PC-9 (cell line): ENCODE results near the gene GYS2. TPM values are rescaled to one million over a fixed set of nuclear protein-coding genes. Genes with fewer than 3 reads are reported as not detected.

Experiments used
- BruUV-seq: library from RNA; stranded (reverse); fragments of 400-500 nt; replicated peaks from 2 replicates; lab custom pipeline; 2021; lab: Mats Ljungman, UMichigan
- CTCF ChIA-PET: fragments of 300-600 bp; sonication (Branson Sonifier 250); formaldehyde crosslinking; loops from one replicate; lab custom pipeline; 2022; ENCODE audit warnings: antibody characterized with exemption; lab: Charles Lee
- POLR2A ChIA-PET: fragments of 300-600 bp; sonication (Branson Sonifier 250); formaldehyde crosslinking; loops from one replicate; lab custom pipeline; 2022; ENCODE audit warnings: antibody characterized with exemption; ENCODE audit not compliant: unreplicated experiment; lab: Charles Lee
- DNase-seq, 2 experiments: peaks; one replicate each; pipeline versions ENCODE4 v3.0.0 to v3.0.0-alpha.2; 2015 to 2022; ENCODE audit warnings: mixed read lengths in 1 of 2
- H2AFZ ChIP-seq: fragments of 200-600 bp; sonication (generic); 2 replicates; pipeline ENCODE4 v1.8.1; 2017; ENCODE audit warnings: antibody characterized with exemption
- H3F3A ChIP-seq: fragments of 200-600 bp; sonication (generic); 2 replicates; pipeline ENCODE4 v1.8.1; 2017; ENCODE audit warnings: antibody characterized with exemption, mild to moderate bottlenecking, low read depth; ENCODE audit not compliant: insufficient read depth
- H3K27ac ChIP-seq: fragments of 200-600 bp; sonication (generic); 2 replicates; pipeline ENCODE4 v1.6.1; 2016; ENCODE audit warnings: mixed run types
- H3K27me3 ChIP-seq: fragments of 200-600 bp; sonication (generic); 2 replicates; pipeline ENCODE4 v1.6.1; 2016; ENCODE audit warnings: low read depth, mixed run types; ENCODE audit not compliant: insufficient read depth
- H3K36me3 ChIP-seq: fragments of 200-600 bp; sonication (generic); 2 replicates; pipeline ENCODE4 v1.6.1; 2016; ENCODE audit warnings: low read depth, mixed run types
- H3K4me1 ChIP-seq: fragments of 200-600 bp; sonication (generic); replicated peaks from 2 replicates; pipeline ENCODE4 v1.6.1; 2016; ENCODE audit warnings: mixed run types; ENCODE audit not compliant: insufficient read depth
- H3K4me2 ChIP-seq: fragments of 200-600 bp; sonication (generic); 2 replicates; pipeline ENCODE4 v1.6.1; 2017; ENCODE audit warnings: mixed run types
- H3K4me3 ChIP-seq: fragments of 200-600 bp; sonication (generic); 2 replicates; pipeline ENCODE4 v1.6.1; 2016; ENCODE audit warnings: mixed run types
- H3K79me2 ChIP-seq: fragments of 200-600 bp; sonication (generic); 2 replicates; pipeline ENCODE4 v1.6.1; 2017; ENCODE audit warnings: low read depth, mixed run types
- H3K9me2 ChIP-seq: fragments of 200-600 bp; sonication (generic); 2 replicates; pipeline ENCODE4 v1.8.1; 2017; ENCODE audit warnings: mild to moderate bottlenecking; ENCODE audit not compliant: insufficient read depth
- H3K9me3 ChIP-seq: fragments of 200-600 bp; sonication (generic); 2 replicates; pipeline ENCODE4 v1.8.1; 2016; ENCODE audit warnings: low read depth; ENCODE audit not compliant: insufficient read depth
- H4K20me1 ChIP-seq: fragments of 200-600 bp; sonication (generic); 2 replicates; pipeline ENCODE4 v1.8.1; 2017; ENCODE audit not compliant: insufficient read depth
- CTCF ChIP-seq: fragments of 200-600 bp; sonication (generic); conservative IDR thresholded peaks from 2 replicates; pipeline ENCODE4 v1.6.1; 2017; ENCODE audit warnings: mixed run types, antibody characterized with exemption, mild to moderate bottlenecking, moderate library complexity
- EZH2 ChIP-seq: fragments of 200-600 bp; sonication (generic); IDR thresholded peaks from 2 replicates; pipeline ENCODE4 v1.8.0; 2017; ENCODE audit warnings: antibody characterized with exemption, low read depth
- intact Hi-C: fragments of 100-400 bp; cut with micrococcal nuclease; formaldehyde crosslinking; loops from one replicate; pipeline ENCODE4 v1.10.0; 2022; ENCODE audit not compliant: unreplicated experiment
- total RNA-seq: library from RNA; stranded (reverse); gene quantifications from 2 replicates; pipeline ENCODE4 v1.2.3, GENCODE V29; 2021

GYS2 gene
- total RNA-seq, 1 experiment from 2014 or later, result not detected

- intact Hi-C loops, result no loop called here
- no peaks in the 10 kb centered on the region for H4K20me1 ChIP-seq
- H3K27ac ChIP-seq, result no peak overlapping the region
- H3K4me1 ChIP-seq, result peaks cover 13% of the 10 kb centered on the region
- no peaks in the 10 kb centered on the region for H3K79me2 ChIP-seq
- ChIA-PET POLR2A (interaction anchor here (0.6 kb wide), 1 partner anchor 36 kb away, joined by 3 read pairs; no protein-coding TSS in a partner anchor), CTCF (no interaction called here)
- DNase-seq, result no peak
- H3F3A ChIP-seq, result no peaks in the 10 kb centered on the region
- TF ChIP-seq CTCF (no peak), EZH2 (no peak)
- H3K27me3 ChIP-seq, result peaks cover 10% of the 10 kb centered on the region; the same call in 1 of the 2 replicates
- no peak overlapping the region for H2AFZ ChIP-seq
- H3K9me3 ChIP-seq, result no peaks in the 10 kb centered on the region
- H3K4me3 ChIP-seq, result peak overlapping the region; percentile 50; the same call in 1 of the 2 replicates
- H3K4me2 ChIP-seq, result peak overlapping the region; percentile 77; the same call in 1 of the 2 replicates
- H3K36me3 ChIP-seq, result no peaks in the 10 kb centered on the region
- 0 out of 2 replicates have a peak, but pooled peaks cover 4% of the 10 kb centered on the region for H3K9me2 ChIP-seq
- no TSS peak for BruUV-seq
These were observed 77.8 kb downstream of the GYS2 start for GRCh38 chr12:21526721-21527345.

GRCh38 chr12:21526053-21526452, 78.6 kb downstream of the GYS2 start, which contains the start of gene SPX:
TSS of gene SPX (plus strand) at chr12:21526296. CDS start at chr12:21526473, 177 bp downstream.
- peak in 1 of 2 experiments; percentile 61 for DNase-seq
- no peak within 1 kb of the TSS for H3K4me2 ChIP-seq
- ChIA-PET CTCF (no interaction called here), POLR2A (interaction anchor here (0.6 kb wide), 1 partner anchor 35 kb away, joined by 3 read pairs; no protein-coding TSS in a partner anchor)
- H4K20me1 ChIP-seq, result no peaks in the 10 kb centered on the region
- H3K79me2 ChIP-seq, result no peaks in the 10 kb centered on the region
- intact Hi-C loops, result no loop called here
- H3K27ac ChIP-seq, result no peak within 1 kb of the TSS
- 0 out of 2 replicates have a peak within 1 kb of the TSS, but pooled peaks have one; percentile 50 for H3K4me3 ChIP-seq
- H3F3A ChIP-seq, result no peaks in the 10 kb centered on the region
- peak within 1 kb of the TSS; percentile 36 for H2AFZ ChIP-seq
- H3K4me1 ChIP-seq, result peaks cover 13% of the 10 kb centered on the region
- no peak for TF ChIP-seq EZH2
- no peak for TF ChIP-seq CTCF
- H3K36me3 ChIP-seq, result no peaks in the 10 kb centered on the region
- 0 out of 2 replicates have a peak, but pooled peaks cover 4% of the 10 kb centered on the region for H3K9me2 ChIP-seq
- no TSS peak for BruUV-seq
- H3K9me3 ChIP-seq, result no peaks in the 10 kb centered on the region
- H3K27me3 ChIP-seq, result peaks cover 10% of the 10 kb centered on the region; the same call in 1 of the 2 replicates

DNA sequence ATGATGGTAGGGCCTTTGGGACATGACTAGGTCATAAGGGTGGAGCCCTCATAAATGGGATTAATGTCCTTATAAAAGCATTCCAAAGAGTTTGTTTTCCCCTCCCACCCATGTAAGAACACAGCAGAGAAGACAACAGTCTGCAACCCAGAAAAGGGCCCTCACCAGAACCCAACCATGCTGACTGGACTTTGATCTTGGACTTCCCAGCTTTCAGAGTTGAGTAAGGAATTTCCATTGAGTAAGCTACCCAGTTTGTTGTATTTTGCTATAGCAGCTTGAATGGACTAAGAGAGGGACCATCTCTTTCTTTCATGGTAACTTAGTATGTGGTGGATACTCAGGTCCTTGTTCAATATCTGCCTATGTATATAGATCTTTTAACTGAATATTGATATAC, 81.5 kb downstream of the GYS2 start:
- ChIA-PET POLR2A (interaction anchor here (0.7 kb wide), 1 partner anchor 149 kb away, joined by 4 read pairs; no protein-coding TSS in a partner anchor), CTCF (no interaction called here)
- no peaks in the 10 kb centered on the region for H3K79me2 ChIP-seq
- H3F3A ChIP-seq, result 0 out of 2 replicates have a peak, but pooled peaks cover 4% of the 10 kb centered on the region
- intact Hi-C loops, result no loop called here
- no peaks in the 10 kb centered on the region for H3K36me3 ChIP-seq
- H3K9me3 ChIP-seq, result no peaks in the 10 kb centered on the region
- H3K27ac ChIP-seq, result no peak overlapping the region
- no peaks in the 10 kb centered on the region for H3K27me3 ChIP-seq
- H3K4me1 ChIP-seq, result peaks cover 12% of the 10 kb centered on the region
- H3K9me2 ChIP-seq, result 0 out of 2 replicates have a peak, but pooled peaks cover 4% of the 10 kb centered on the region
- BruUV-seq, result no TSS peak
- H2AFZ ChIP-seq, result no peak overlapping the region
- DNase-seq, result no peak
- no peak overlapping the region for H3K4me2 ChIP-seq
- H4K20me1 ChIP-seq, result no peaks in the 10 kb centered on the region
- TF ChIP-seq EZH2, result no peak
- TF ChIP-seq CTCF, result no peak
- no peak overlapping the region for H3K4me3 ChIP-seq
